GM19099 (cell line): ENCODE data around the gene NFIA.

Source experiments
- POLR2A ChIP-seq: IDR thresholded peaks from 3 replicates; pipeline ENCODE4 v1.6.1; 2011; ENCODE audit warnings: low read depth; ENCODE audit not compliant: insufficient read length; ENCODE audit errors: extremely low read depth

Gene NFIA

GRCh38 chr1:61110554-61110953 lies 28.2 kb downstream of the NFIA start:
- TF ChIP-seq POLR2A = no peak

- no peak for TF ChIP-seq POLR2A
Measured at GRCh38 chr1:61111084-61112004, 29.0 kb downstream of the NFIA start.

GRCh38 chr1:61114178-61114870 lies 32.0 kb downstream of the NFIA start:
- no peak for TF ChIP-seq POLR2A

- no peak for TF ChIP-seq POLR2A
Measured at GRCh38 chr1:61115436-61115835, 33.1 kb downstream of the NFIA start.

GRCh38 chr1:61116421-61116820 lies 34.1 kb downstream of the NFIA start:
- no peak for TF ChIP-seq POLR2A

- TF ChIP-seq POLR2A = no peak
Measured at GRCh38 chr1:61117283-61117682, 34.9 kb downstream of the NFIA start.

- no peak for TF ChIP-seq POLR2A
Measured at GRCh38 chr1:61119085-61119484, 36.7 kb downstream of the NFIA start.

GRCh38 chr1:61120246-61120840 lies 38.0 kb downstream of the NFIA start:
- TF ChIP-seq POLR2A = no peak

- TF ChIP-seq POLR2A = no peak
Measured at GRCh38 chr1:61120998-61121397, 38.6 kb downstream of the NFIA start.

- TF ChIP-seq POLR2A = no peak
Measured at GRCh38 chr1:61121631-61122030, 39.3 kb downstream of the NFIA start.

GRCh38 chr1:61122389-61122788 lies 40.0 kb downstream of the NFIA start:
- TF ChIP-seq POLR2A = no peak

- no peak for TF ChIP-seq POLR2A
Measured at GRCh38 chr1:61123326-61123725, 41.0 kb downstream of the NFIA start.

- TF ChIP-seq POLR2A = no peak
Measured at GRCh38 chr1:61124078-61124477, 41.7 kb downstream of the NFIA start.

- no peak for TF ChIP-seq POLR2A
Measured at GRCh38 chr1:61124696-61125095, 42.3 kb downstream of the NFIA start.

GRCh38 chr1:61125263-61125662 lies 42.9 kb downstream of the NFIA start:
- TF ChIP-seq POLR2A = no peak

- no peak for TF ChIP-seq POLR2A
Measured at GRCh38 chr1:61125895-61126294, 43.5 kb downstream of the NFIA start.
